ENCODE measurements around the gene TMEM129. TPM values are rescaled to one million over a fixed set of nuclear protein-coding genes. Genes with fewer than 3 reads are reported as not detected.
"Not testable (repeated sequence)": the region's sequence is repeated elsewhere in the genome, so short reads cannot be mapped to it uniquely, and the experiment has no call there.

Gene TMEM129
- polyA plus RNA-seq, 3 donors: 33.2 to 37.1 (median 34.2) TPM

DNA sequence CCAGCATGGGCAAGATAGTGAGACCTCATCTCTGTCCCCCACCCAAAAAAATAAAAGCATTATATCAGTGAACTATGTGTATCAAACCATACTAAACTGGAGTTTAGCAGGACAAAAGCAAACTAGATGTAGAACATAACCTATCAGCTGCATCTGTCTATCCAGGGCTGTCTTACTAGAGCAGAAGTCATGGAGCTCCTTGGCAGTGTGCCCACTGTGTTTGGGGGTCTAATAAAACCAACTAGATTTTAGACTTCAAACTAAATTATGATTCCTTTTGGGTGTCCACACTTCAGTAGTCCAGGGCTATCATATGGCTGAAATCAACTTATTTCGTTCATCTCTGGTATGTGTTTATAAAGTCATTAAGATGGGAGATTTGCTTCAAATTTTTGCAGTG lies 17.3 kb downstream of the TMEM129 start:
- DNase-seq (ENCODE audit: low read depth in 3 of 3, low spot score in 2 of 3): no peak

DNA sequence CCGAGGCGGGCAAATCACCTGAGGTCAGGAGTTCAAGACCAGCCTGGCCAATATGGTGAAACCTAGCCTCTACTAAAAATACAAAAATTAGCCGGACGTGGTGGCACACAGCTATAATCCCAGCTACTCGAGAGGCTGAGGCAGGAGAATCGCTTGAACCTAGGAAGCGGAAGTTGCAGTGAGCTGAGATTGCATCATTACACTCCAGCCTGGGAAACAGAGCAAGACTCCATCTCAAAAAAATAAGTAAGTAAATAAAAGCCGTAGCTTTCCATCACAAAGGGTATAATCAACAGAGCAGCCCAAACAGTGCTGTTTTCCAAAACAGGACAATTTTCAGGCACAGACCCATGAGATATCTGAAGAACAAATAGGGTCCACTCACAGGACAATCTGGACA lies 19.5 kb downstream of the TMEM129 start:
- not testable (repeated sequence) for DNase-seq (ENCODE audit: low read depth in 3 of 3, low spot score in 2 of 3)

DNA sequence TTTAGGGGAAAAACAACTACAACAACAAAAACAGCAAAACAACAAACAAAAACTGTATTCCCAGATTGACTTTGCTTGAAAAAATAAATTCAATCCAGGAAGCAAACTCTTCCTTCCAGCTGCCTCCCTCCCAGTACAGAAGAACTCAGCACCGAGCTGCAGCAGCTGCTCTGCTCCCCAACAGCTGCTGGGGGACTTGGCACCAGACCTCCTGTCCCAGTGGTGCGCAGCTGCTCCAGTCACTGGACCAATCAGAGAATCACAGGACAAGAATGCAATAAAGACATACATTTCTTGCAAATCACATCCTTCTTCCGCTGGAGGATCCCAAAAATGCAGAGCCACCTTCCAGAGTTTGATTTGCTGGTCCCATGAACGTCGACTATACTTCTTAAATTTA lies 25.2 kb downstream of the TMEM129 start:
- DNase-seq (ENCODE audit: low read depth in 3 of 3, low spot score in 2 of 3): no peak

DNA sequence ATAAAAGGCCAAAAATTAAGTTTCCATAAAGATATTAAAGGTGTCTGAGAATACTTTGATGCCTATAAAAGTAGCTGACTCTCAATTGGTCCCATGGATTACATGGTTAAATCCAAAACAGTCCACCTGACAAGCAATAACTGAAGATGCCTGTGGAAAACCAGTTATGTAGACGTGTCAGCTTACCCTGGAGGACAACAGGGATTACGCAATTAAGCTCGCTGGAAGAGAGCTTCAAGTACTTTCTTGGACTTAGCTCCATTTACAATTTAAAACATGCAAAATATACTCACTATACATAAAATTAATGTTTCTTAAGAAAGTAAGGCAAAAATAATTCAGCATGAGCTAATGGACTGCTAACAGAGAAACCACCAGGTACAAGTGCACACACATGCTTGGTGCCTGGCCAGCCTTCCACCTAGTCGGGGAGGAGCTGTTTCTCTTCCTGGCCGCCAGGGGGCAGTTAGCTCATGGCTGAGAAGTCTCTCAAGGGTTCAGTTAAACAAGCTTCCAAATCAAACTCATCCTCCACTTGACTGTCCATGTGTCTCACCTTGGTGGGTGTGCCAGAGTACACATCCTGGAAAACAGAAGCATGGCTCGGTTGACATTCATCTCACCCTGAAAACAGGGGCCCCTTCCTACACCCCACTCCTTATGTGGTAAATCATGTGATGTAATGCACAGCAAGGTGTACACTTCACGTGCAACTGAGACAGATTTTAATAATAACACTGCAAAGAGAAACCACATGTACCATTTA lies 27.8 kb downstream of the TMEM129 start:
- DNase-seq (ENCODE audit: low read depth in 3 of 3, low spot score in 2 of 3): no peak

DNA sequence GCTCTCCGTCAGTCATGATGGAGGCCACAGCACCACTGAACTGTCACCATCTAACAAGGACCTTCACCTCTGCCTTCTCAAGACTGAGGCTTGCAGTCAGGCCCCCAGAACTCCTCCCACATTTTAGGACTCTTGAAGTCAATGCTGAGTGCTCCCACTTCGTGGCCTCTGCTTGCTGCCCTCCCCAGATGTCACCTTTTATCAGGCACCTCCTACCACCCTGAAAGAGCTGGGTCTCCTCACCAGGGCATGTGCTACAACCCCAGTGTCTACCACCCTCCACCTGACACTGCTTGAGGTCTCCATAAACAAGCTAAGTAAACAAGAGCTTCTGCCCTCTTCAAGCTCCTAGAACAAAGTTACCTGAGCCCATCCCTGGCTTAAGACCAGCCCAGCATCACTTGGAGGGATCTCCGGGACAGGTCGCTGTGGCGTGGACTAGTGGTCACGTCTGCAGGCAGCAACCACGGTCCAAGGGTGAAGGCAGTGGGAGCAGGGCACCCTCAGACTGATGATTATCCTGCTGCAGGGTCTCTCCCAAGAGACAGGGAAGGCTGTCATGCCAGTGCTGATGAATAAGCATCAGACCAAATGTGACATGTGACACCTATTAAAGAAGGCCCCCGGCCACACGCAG lies 29.3 kb downstream of the TMEM129 start:
- no peak for DNase-seq (ENCODE audit: low read depth in 3 of 3, low spot score in 2 of 3)

DNA sequence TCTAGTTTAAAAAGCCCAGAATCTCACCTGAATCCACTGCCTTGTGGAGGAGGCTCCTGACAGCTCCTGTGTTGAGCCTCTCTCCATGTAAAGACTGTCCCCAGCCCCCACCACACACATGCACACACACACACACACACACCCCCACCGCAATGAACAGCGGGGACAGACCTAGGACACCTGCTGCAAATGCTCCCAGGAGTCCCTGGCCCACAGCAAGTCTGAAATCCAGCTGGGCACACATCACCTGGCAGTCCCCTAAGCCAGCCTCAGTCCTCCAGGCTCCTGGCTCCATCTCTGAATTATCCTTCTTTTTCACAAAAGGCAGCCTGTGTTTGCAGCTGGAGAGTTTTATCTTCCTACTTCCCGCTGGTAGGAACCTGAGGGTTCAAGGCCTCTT lies 30.4 kb downstream of the TMEM129 start:
- DNase-seq (ENCODE audit: low read depth in 3 of 3, low spot score in 2 of 3): no peak

DNA sequence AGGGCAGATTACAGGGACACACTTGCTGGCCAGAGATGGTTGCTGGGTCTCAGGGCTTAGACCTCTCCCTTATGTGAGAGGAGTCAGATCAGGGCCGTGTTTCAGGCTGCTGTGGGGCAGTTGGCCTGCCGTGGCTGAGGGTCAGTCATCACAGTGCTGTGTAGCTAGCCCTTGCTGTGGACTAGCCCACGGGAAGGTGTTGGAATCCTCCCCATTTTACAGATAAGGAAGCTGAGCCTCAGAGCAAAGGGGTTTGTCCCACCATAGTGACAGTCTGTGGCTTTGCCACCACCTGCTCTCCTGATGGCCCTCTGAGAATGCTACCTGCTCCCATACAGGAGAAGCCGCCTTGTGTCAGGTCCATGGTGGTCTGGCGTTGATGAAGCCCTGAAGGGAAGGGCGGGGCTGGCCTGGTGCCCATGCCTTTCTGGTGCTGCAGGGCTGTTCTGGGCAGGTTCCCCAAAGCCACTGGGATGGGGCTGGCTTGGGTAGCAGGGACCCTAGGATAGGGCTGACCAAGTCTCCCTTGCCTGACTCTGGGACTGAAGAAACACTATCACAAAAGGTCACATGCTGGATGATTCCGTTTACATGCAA lies 34.6 kb downstream of the TMEM129 start:
- DNase-seq (ENCODE audit: low read depth in 3 of 3, low spot score in 2 of 3): no peak

DNA sequence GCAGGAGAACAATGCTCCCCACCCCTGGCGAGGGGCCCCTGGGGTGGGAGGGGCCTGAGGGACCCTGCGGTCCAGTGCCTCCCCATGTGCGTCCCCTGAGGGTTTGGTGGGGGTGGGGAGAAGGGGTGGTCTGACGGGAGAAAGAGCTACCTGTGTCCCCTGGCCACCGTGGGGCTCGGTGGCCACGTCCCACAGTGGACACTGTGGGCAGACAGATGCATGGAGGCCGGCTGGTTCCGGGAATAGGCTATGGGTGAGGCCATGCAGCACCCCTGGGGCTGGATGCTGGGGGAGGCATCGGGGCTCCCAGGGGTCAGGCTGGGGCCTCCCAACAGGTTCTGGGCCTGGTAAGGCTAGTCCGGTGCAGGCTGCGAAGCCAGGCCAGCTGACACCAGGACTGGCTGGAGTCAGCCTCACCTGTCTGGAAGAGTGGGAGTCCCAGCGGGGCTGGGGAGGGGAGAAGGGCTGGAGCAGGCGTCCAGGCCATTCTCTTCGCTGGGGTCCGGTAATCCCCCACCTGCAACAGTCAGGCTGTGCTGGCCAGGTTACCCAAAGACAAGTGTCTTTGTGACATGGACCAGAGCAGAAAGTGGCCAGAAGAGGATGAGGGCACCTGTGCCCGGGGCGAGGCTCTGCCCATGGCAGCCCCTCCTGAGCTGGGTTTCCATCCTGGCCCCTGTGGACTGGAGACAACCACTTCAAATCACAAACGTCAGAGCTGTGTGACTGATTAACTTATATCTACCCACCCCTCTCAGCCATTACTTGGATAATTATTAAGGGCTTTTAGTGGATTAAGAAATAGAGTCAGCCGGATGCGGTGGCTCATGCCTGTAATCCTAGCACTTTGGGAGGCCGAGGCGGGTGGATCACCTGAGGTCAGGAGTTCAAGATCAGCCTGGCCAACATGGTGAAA lies 35.6 kb downstream of the TMEM129 start:
- DNase-seq (ENCODE audit: low read depth in 3 of 3, low spot score in 2 of 3): no peak

DNA sequence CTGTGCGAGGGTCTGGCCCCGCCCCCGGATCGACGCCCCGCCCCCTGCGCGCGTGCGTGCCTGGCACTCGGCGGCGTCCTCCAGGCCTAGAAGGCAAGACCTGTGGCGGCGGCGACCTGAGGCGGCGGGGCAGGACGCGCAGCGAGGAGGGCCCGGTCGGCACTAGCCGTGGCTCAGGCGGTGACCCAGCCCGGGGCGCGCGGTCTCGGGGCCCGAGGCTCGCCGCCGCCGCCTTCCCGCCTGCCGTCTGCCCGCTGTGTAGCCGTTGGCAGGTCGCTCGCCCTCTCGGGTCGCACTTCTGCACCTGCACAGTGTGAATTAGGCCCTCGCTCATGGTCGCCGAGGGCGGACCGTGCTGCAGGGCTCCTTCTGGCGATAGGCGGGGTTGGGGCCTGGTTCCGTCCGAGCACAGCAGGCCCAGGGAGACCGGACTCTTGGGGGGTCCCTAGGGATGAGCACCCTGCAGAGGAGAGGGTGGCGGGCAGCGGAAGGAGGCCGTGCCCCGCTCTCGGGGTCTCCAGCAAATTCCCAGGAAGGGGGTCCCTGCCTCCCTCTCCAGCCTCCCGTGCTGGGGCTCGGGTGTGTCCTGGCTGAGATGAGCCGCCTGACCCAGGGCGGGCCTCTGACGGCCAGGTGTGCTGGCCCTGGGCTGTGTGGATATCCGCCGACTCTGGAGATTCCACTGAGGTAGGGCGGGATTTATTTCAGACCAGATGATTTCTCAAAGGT lies 36.5 kb downstream of the TMEM129 start:
- no peak for DNase-seq (ENCODE audit: low read depth in 3 of 3, low spot score in 2 of 3)

DNA sequence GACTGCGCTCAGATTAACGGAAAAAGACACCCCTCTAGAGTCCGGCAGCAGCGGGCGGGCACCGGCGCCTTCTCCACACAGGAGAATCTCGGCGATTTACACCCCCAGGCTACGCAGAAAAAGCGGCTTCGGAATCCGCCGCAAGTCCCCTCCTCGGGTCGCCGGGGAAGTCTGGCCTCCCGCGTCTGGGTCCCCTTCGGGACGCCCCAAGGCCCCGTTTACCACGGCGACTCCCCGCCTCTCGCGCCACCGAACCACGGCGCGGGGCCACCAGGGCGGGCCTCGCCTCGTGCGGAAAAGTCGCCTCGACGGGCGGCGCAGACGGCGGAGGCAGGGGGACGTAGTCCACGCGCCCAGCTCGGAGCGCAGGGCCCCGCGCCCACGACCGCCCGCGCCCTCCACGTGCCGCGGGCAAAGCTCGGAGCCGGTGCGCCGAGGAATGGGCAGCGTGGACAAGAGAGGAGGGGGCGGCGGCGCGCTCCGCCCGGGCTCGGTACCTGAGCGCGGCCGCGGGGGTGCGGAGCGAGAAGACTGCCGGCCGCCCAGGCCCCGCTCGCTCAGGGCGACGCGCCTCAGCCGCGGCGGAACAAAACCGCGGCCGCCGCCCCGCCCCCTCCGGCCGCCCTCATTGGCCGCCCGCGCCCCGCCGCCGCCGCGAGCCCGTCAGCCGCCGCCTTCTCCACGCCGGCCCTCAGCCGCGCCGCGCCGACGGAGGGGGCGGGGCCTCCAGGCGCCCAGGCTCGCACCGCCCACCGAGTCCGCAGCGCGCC lies 37.2 kb downstream of the TMEM129 start, which contains the start of gene FAM53A:
Gene FAM53A (minus strand): TSS at position 578 of the 770 bp plus-strand sequence. CDS start 15,572 bp downstream, outside the sequence.
- peak in 2 of 3 donors; percentile 10 to 69 for DNase-seq (ENCODE audit: low read depth in 3 of 3, low spot score in 2 of 3)

DNA sequence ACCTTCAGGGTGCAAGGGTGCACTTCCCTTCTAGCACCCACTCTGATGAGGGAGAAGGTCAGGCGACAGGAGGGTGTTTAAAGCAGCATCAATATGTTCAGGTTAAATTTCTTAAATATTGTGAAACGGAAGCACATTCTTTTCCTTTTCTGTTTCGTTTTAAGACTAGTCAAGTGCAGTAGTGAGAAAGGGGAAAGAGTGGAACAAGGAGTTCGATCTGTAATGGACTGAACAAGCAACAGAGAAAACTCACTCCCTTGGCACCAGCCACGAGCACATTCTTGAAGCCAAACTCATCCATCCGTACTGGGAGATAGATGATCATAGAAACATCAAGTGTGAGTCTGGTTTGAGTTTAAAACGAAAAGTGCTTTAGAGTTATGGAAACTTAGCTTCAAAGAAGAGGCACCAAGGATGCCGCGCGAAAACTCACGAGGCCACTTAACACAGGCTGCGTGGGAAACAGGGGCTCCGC lies 37.8 kb downstream of the TMEM129 start:
- DNase-seq (ENCODE audit: low read depth in 3 of 3, low spot score in 2 of 3): peak in 1 of 3 donors; percentile 33

DNA sequence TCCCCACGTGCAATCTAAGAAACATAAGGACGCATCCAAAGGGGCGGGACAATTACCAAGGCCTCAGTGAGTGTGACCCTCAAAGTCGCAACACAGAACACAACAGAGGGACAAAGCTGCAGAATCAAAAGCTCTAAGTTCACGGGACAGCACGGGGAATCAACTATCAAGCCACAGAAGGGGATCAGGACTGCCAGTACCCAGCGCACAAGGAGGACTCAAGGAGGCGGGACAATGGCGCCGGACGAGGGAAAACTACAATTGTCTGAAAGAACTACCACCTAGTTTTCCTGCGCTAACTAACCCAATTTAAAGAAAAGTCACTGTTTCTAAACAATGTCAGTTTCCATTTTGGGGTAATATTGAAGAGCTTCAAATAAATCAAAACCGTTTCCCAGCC lies 38.3 kb downstream of the TMEM129 start:
- no peak for DNase-seq (ENCODE audit: low read depth in 3 of 3, low spot score in 2 of 3)

DNA sequence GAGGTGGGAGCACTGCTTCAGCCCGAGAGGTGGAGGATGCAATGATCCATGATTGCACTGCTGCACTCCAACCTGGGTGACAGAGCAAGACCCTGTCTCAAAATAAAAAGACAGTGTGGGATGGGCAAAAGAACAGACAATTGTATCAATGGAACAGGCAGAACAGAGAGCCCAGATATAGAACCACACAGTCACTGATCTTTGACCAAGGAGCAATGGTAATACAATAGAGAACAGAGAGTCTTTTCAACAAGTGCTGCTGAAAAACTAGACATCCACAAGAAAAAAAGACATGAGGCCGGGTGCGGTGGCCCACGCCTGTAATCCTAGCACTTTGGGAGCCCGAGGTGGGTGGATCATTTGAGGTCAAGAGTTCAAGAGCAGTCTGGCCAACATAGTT lies 42.9 kb downstream of the TMEM129 start:
- no peak for DNase-seq (ENCODE audit: low read depth in 3 of 3, low spot score in 2 of 3)

DNA sequence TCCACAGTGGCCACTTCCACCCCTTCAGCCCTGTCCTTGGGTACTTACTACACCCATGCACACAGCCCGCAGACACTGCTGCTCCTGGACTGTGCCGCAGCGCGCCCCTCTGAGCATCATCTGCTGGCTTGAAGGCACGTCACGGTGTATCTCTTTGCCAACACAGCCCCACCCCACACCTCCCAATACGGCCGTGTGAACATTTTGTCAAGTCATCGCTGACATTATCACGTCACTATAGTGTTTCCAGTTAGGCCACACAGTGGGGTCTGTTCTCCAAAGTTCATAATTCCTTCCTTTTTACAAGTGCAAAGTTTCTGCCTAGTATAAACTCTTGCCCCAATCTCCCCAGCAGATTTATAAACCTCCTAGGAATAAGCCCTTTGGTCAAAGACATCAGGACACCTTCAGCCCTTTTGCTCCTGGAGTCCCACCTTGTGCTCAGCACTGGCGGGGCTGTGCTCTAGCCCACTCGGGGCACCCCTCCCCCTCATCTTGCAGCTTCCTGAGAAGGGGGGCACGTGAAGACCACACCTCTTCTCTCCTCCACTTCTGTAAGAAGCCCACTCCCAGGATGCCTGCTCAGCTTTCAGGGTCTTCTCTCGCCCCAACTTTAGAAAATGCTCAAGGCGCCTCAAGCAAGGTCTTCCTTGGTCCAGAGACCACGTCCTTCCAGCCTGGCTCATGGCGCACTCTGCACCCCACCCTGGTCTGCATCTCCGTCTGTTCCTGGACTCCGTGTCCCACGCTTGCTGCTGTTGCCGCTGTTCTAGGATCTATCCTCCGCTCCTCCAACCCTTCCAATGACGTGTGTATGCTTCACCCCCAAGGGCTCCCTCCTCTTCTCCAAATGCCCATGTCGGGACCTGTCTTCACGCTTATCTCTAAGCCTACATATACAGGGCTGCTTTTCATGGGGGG lies 44.3 kb downstream of the TMEM129 start:
- no peak for DNase-seq (ENCODE audit: low read depth in 3 of 3, low spot score in 2 of 3)

DNA sequence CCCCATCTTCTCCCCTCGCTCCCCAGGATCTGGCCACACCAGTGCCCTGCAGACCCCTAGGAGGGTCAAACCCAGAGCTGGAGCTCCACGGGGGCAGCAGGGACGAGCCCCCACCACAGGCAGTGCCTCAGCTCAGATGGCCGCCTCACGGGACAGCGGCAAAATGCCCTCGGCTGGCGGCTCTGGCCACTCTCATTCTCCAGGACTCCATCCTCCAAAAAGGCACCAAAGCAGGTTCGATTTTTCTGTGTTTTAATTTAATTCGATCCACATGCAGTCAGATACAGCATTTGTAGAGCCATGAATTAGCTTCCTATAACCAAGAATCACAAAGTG lies 45.4 kb downstream of the TMEM129 start:
- no peak for DNase-seq (ENCODE audit: low read depth in 3 of 3, low spot score in 2 of 3)

DNA sequence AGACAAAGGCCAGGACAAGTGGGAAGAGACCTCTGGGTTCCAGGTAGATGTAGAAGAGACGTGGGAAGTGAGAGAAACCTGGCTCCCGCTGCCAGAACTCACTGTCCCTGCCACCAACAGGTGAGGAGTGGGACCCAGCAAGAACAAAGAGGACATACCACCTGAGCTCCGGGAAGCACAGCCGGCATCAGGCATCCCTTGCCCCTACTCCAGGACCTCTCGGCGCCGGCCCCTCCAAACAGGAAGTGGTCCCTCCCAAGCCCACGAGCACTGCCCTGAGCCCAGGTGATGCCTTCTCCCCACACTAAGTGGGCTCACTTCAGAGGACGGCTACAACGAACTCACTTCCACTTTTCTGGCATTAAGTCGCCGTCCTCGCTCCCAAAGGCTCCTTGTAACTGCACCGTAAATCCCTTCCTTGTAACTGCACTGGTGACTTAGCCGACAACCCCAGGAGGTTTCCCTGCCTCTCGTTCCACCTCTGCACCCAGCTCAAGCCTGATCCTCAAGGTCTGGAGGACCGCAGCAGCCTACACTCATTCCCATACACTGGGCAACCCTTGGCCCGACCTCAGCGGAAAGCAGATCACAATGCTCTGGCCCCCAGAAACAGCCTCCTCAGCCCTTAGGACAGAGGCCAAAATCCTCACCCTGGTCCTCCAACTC lies 45.9 kb downstream of the TMEM129 start:
- DNase-seq (ENCODE audit: low read depth in 3 of 3, low spot score in 2 of 3): no peak

DNA sequence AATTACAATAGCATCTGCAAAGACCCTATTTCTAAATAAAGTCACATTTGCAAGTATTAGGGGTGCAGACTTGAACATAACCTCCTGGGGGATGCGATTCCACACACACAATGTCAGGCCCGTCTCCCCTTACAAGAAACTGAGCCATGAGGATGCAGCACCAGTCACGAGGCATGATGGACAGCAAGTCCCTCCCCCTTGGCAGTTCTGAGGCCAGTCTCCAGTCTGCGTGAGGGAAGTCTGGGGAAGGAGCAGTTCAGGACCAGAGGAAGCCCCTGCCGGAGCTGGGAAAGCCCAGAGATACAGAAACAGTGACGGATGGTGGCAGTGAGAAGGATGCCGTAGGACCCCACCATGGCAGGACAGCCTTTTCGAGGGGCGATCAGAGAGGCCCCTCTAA lies 46.4 kb downstream of the TMEM129 start:
- no peak for DNase-seq (ENCODE audit: low read depth in 3 of 3, low spot score in 2 of 3)

DNA sequence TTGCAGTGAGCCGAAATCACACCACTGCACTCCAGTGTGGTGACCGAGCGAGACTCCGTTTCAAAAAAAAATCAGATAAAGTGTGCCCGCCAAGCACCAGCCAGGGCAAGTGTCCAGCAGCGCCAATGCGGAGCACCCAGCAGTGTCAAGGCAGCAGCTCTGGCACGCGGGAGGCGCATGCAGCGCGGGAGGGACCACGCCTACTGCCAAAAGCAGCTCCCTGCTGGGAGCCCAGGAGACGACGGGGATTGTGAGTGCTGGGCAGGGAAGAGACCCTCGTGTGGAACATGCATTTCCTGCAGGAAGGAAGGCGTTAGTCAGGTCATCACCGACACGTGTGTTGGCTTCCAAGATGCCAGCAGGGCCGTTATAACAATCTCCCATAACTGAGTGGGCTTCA lies 47.5 kb downstream of the TMEM129 start:
- DNase-seq (ENCODE audit: low read depth in 3 of 3, low spot score in 2 of 3): no peak
